ENCODE results near the gene EFHC2.
"Not testable (repeated sequence)": the region's sequence is repeated elsewhere in the genome, so short reads cannot be mapped to it uniquely, and the experiment has no call there.

Gene EFHC2

GRCh38 chrX:44228621-44229020 is 114.9 kb downstream of the EFHC2 start:
- no peak overlapping the region for H3K27ac Mint-ChIP-seq

GRCh38 chrX:44227991-44228390 is 115.5 kb downstream of the EFHC2 start:
- no peak overlapping the region for H3K4me3 Mint-ChIP-seq
- H3K4me1 Mint-ChIP-seq = no peaks in the 10 kb centered on the region
- no peak for DNase-seq
- ATAC-seq = no peak
- H3K9me3 Mint-ChIP-seq = no peaks in the 10 kb centered on the region
- H3K27ac Mint-ChIP-seq = no peak overlapping the region
- H3K27me3 Mint-ChIP-seq = no peaks in the 10 kb centered on the region

More at GRCh38 chrX:44228621-44229020, 114.9 kb downstream of the EFHC2 start:
- no peaks in the 10 kb centered on the region for H3K4me1 Mint-ChIP-seq
- H3K9me3 Mint-ChIP-seq = no peaks in the 10 kb centered on the region
- DNase-seq = no peak
- ATAC-seq = no peak
- H3K4me3 Mint-ChIP-seq = no peak overlapping the region
- H3K27me3 Mint-ChIP-seq = no peaks in the 10 kb centered on the region

DNA sequence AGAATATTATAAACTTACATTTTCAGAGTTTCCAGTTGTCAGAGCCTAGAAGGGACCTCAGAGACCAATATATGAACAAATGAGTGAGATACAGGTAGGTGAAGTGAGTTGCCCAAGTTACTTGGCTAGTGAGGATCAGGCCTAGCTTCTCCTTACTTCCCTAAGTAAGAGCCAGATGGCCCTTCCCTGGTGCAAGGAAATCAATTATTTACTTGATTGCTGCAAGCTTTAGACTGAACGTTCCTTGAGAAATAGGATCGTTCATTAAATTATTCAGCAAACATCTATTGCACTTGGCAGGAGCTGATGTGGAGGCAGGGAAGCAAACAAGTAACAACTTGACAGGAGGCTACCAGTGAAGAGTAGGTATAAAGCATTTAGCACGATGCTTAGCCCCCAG is 117.8 kb downstream of the EFHC2 start:
- no peaks in the 10 kb centered on the region for H3K27me3 Mint-ChIP-seq
- no peak overlapping the region for H3K27ac Mint-ChIP-seq
- no peak for ATAC-seq

GRCh38 chrX:44224760-44225159 is 118.7 kb downstream of the EFHC2 start:
- no peaks in the 10 kb centered on the region for H3K4me1 Mint-ChIP-seq
- ATAC-seq = no peak

More for the DNA sequence above, 117.8 kb downstream of the EFHC2 start:
- Mint-ChIP-seq H3K4me1 (no peaks in the 10 kb centered on the region), H3K9me3 (no peaks in the 10 kb centered on the region), H3K4me3 (no peak overlapping the region)
- DNase-seq = no peak

DNA sequence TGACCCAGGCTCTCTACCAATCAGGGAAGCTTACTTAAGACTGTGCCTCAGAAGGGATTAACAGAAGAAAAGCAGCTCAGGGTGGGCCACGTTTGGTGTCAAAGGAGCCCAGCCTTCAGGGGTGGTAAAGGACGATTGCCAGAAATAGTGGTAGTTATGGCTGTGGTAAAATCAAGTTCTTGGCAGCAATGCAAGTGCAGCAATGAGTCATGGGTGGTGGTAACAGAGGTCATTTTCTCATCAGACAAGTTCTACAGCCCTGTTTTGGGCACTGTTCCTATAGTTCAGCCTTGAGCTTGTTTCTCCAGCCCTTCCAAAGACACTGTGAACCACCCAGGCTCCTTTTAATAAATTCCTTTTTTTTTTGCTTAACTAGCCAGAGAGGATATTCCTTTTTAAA is 120.3 kb downstream of the EFHC2 start:
- DNase-seq = no peak
- Mint-ChIP-seq H3K27ac (no peak overlapping the region), H3K4me3 (no peak overlapping the region), H3K27me3 (no peaks in the 10 kb centered on the region), H3K9me3 (no peaks in the 10 kb centered on the region), H3K4me1 (no peaks in the 10 kb centered on the region)
- no peak for ATAC-seq

More at GRCh38 chrX:44224760-44225159, 118.7 kb downstream of the EFHC2 start:
- DNase-seq = no peak
- Mint-ChIP-seq H3K27me3 (no peaks in the 10 kb centered on the region), H3K9me3 (no peaks in the 10 kb centered on the region), H3K27ac (no peak overlapping the region), H3K4me3 (no peak overlapping the region)

- Mint-ChIP-seq H3K27me3 (no peaks in the 10 kb centered on the region), H3K27ac (no peak overlapping the region), H3K4me3 (no peak overlapping the region), H3K9me3 (no peaks in the 10 kb centered on the region), H3K4me1 (no peaks in the 10 kb centered on the region)
- DNase-seq = no peak
- ATAC-seq = no peak
These were observed 125.0 kb downstream of the EFHC2 start for GRCh38 chrX:44218465-44218864.

GRCh38 chrX:44216171-44216570 is 127.3 kb downstream of the EFHC2 start:
- Mint-ChIP-seq H3K27ac (no peak overlapping the region), H3K27me3 (no peaks in the 10 kb centered on the region), H3K9me3 (no peaks in the 10 kb centered on the region), H3K4me1 (no peaks in the 10 kb centered on the region), H3K4me3 (no peak overlapping the region)
- ATAC-seq (no peak), DNase-seq (no peak)

GRCh38 chrX:44203791-44204190 is 139.7 kb downstream of the EFHC2 start:
- DNase-seq = no peak
- H3K4me3 Mint-ChIP-seq = no peak overlapping the region
- H3K4me1 Mint-ChIP-seq = no peaks in the 10 kb centered on the region
- H3K27me3 Mint-ChIP-seq = no peaks in the 10 kb centered on the region
- H3K9me3 Mint-ChIP-seq = no peaks in the 10 kb centered on the region
- no peak for ATAC-seq
- peak overlapping the region in 1 of 2 donors; percentile 86 for H3K27ac Mint-ChIP-seq

- no peak overlapping the region for H3K27ac Mint-ChIP-seq
- no peak overlapping the region for H3K4me3 Mint-ChIP-seq
- H3K4me1 Mint-ChIP-seq = no peaks in the 10 kb centered on the region
- H3K27me3 Mint-ChIP-seq = no peaks in the 10 kb centered on the region
- H3K9me3 Mint-ChIP-seq = no peaks in the 10 kb centered on the region
- DNase-seq = no peak
- no peak for ATAC-seq
These were observed 140.9 kb downstream of the EFHC2 start for GRCh38 chrX:44202596-44202995.

- H3K9me3 Mint-ChIP-seq = no peaks in the 10 kb centered on the region
- no peak overlapping the region for H3K4me3 Mint-ChIP-seq
- peak overlapping the region; percentile 42 to 54 for H3K27ac Mint-ChIP-seq
- no peak for ATAC-seq
- no peaks in the 10 kb centered on the region for H3K4me1 Mint-ChIP-seq
- no peak for DNase-seq
- H3K27me3 Mint-ChIP-seq = no peaks in the 10 kb centered on the region
These were observed 154.4 kb downstream of the EFHC2 start for GRCh38 chrX:44189116-44189515.

DNA sequence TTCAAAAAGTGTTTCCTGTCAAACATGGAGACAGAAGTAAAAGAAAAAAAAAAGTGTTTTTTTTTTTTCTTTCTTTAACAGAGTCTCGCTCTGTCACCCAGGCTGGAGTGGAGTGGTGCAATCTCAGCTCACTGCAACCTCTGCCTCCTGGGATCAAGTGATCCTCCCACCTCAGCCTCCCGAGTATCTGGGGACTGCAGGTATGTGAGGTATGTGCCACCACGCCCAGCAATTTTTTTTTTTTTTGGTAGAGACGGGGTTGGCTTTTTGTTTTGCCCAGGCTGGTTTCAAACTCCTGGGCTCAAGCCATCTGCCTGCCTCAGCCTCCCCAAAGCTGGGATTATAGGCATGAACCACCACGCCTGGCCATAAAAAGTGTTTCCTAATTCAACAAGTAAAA is 155.6 kb downstream of the EFHC2 start:
- not testable (repeated sequence) for H3K4me1 Mint-ChIP-seq, H3K9me3 Mint-ChIP-seq, H3K27ac Mint-ChIP-seq, ATAC-seq, DNase-seq, H3K27me3 Mint-ChIP-seq, H3K4me3 Mint-ChIP-seq

DNA sequence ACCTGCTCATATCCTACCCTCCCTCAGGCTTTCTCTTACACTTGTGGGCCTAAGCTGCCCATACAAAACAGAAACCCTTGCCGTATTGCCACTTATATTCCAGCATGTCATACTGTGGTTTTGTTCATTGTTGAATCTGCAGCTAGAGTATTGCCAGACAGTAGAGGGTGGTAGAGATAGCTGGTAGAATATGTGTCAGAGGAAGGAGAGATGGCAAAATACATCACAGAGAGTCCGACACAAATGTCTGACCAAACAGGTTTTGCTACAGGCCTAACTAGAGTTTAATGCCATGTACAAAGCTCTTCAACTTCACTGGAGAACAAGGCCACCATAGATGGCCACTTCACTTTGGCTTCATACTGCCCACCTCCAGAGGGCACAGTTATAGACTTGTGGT is 160.1 kb downstream of the EFHC2 start:
- H3K4me1 Mint-ChIP-seq = no peaks in the 10 kb centered on the region
- H3K27ac Mint-ChIP-seq = no peak overlapping the region
- no peaks in the 10 kb centered on the region for H3K9me3 Mint-ChIP-seq
- no peak overlapping the region for H3K4me3 Mint-ChIP-seq
- ATAC-seq (no peak), DNase-seq (no peak)
- no peaks in the 10 kb centered on the region for H3K27me3 Mint-ChIP-seq

DNA sequence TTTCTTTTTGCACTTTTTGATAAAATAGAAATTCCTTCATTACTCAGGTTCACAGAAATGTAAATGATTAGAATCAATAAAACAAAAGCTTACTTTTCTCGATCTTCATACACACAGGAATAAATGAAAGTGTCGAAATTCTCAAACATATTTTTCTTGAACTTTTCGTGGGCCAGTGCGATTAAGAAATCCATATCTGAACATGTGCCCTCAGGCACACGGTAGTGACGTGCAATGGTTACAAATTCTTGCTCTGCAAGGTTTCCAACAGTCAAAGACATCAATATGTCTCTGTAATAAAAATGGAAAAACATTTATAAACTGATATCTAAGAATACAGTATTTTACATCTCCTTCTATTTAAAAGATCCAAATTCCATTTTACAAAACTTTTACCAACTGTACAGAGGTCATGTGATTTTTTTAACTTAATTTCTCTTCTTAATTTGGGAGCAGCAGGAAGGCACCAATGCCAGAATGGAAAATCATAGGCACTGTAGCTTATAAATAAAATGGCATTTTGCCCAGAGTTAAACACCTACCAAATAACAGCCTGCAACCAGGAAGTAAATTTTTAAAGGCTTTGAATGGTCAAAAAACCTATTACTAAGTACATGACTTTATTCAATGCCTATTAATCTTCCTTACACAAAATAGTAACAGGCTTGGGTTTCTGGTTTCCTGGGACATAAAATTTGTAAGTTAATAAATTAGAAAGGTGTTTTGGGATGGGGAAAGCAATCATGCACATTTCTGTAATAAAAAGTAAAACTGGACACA is 165.0 kb downstream of the EFHC2 start:
- DNase-seq = no peak
- Mint-ChIP-seq H3K4me3 (no peak overlapping the region), H3K27ac (no peak overlapping the region), H3K27me3 (no peaks in the 10 kb centered on the region), H3K9me3 (peaks cover 7 to 8% of the 10 kb centered on the region in 2 donors), H3K4me1 (no peaks in the 10 kb centered on the region)
- ATAC-seq = no peak

DNA sequence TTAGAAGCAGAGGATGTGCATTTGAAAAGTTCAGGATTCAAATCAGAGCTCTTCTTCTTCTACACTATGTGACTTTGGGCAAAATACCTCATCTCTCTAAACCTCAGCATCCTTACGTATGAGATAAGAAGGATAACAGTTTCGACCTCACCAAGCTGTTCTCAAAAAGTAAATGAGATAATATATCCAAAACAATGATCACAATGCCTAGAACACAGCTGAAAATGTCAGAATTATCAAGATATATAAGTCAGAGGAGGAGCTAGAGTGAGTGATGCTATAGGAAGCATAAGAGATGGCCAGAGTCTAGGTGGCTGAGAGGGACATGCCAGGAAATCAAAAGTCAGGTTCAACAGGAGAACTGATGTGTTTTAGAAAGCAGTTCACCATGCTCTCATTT is 168.0 kb downstream of the EFHC2 start:
- ATAC-seq (no peak), DNase-seq (no peak)
- Mint-ChIP-seq H3K27ac (no peak overlapping the region), H3K27me3 (no peaks in the 10 kb centered on the region), H3K4me1 (no peaks in the 10 kb centered on the region), H3K9me3 (peaks cover 7 to 8% of the 10 kb centered on the region in 2 donors), H3K4me3 (no peak overlapping the region)

DNA sequence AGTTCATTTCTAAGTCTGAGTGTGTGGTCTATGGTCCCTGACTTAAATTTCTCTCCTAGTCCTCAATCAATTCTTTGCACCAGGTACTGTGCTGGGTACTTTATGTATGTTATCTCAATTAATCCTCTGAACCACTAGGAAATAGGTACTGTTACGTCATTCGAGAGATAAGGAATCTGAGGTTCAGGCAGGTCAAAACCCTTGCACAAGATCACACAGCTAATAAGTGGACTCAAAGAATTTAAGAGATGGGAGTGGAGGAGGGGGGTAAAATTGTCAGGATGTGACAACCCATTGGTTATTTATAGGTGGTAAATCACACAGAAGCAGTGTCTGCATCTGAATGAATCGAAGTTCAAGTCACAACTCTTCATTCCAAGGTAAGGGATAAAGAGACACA is 169.4 kb downstream of the EFHC2 start:
- Mint-ChIP-seq H3K27me3 (no peaks in the 10 kb centered on the region), H3K9me3 (peaks cover 7 to 8% of the 10 kb centered on the region in 2 donors), H3K4me1 (no peaks in the 10 kb centered on the region), H3K27ac (no peak overlapping the region), H3K4me3 (no peak overlapping the region)
- DNase-seq = no peak
- no peak for ATAC-seq

DNA sequence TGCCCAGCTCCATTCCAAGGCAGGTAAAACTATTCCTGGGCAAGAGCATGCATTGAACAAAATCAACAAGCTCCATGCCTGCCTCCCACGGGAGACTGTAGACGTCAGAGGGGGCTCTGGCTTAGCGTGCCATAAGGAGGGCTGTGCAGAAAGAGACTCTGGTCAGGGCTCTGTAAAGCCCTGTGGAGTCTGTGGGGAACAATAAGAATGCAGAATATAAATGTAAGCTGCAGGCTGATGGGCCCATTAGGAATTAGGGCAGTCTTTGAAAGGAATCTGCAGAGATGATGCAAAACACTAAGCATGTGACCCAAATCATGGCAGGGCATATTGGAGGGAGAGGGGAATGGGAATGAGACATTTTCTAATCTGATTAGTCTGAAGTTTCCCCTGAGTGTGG is 170.3 kb downstream of the EFHC2 start:
- Mint-ChIP-seq H3K27ac (peak overlapping the region in 1 of 2 donors; percentile 76), H3K27me3 (no peaks in the 10 kb centered on the region), H3K4me3 (no peak overlapping the region), H3K9me3 (peaks cover 7 to 8% of the 10 kb centered on the region in 2 donors), H3K4me1 (no peaks in the 10 kb centered on the region)
- no peak for ATAC-seq
- DNase-seq = no peak

DNA sequence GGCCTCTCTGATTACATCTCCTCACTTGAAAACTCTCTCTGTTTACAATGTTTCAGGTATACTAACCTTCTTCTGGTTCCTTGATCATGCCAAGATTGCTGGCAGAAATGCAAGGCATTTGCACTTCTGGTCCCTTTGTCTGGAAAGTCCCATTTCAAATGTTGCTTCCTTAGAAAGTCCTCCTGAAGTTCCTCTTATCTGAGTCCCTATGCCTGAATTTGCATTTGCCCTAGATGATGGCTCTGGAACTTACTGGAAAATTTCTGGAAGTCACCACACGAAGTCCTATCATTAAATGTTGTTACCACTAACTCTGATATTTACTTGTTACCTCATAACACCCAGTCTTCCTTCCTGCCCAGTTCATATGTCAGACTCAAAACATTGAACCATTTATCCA is 176.4 kb downstream of the EFHC2 start:
- DNase-seq (no peak), ATAC-seq (no peak)
- H3K27me3 Mint-ChIP-seq = no peaks in the 10 kb centered on the region
- no peak overlapping the region for H3K4me3 Mint-ChIP-seq
- H3K9me3 Mint-ChIP-seq = peaks cover 0 to 6% of the 10 kb centered on the region in 2 donors
- no peak overlapping the region for H3K27ac Mint-ChIP-seq
- H3K4me1 Mint-ChIP-seq = no peaks in the 10 kb centered on the region
